GM18873 (cell line): ENCODE data around the gene TACR2.

Experiments used
- ATAC-seq: cut with Tn5 transposase; IDR thresholded peaks from one replicate; pipeline ENCODE4 v1.9.1; 2021; ENCODE audit warnings: mild to moderate bottlenecking, moderate library complexity, moderate number of reproducible peaks; ENCODE audit not compliant: unreplicated experiment, low FRiP score

The TACR2 gene

GRCh38 chr10:69421611-69422308, 5.0 kb upstream of the TACR2 start:
- no peak for ATAC-seq

- no peak for ATAC-seq
Measured at GRCh38 chr10:69419744-69420126, 3.0 kb upstream of the TACR2 start.

GRCh38 chr10:69419096-69419743, 2.5 kb upstream of the TACR2 start:
- no peak for ATAC-seq

- no peak for ATAC-seq
Measured at GRCh38 chr10:69418052-69418752, 1.5 kb upstream of the TACR2 start.

GRCh38 chr10:69417542-69417941, 824 bp upstream of the TACR2 start:
- no peak for ATAC-seq

- ATAC-seq, result no peak
Measured at GRCh38 chr10:69415951-69416350, 767 bp downstream of the TACR2 start.

GRCh38 chr10:69415049-69415448, 1.7 kb downstream of the TACR2 start:
- ATAC-seq, result no peak

- ATAC-seq, result no peak
Measured at GRCh38 chr10:69414036-69415018, 2.4 kb downstream of the TACR2 start.

GRCh38 chr10:69413221-69413865, 3.4 kb downstream of the TACR2 start:
- ATAC-seq, result no peak

- ATAC-seq, result no peak
Measured at GRCh38 chr10:69412232-69412790, 4.4 kb downstream of the TACR2 start.

GRCh38 chr10:69411476-69411875, 5.2 kb downstream of the TACR2 start:
- no peak for ATAC-seq

- ATAC-seq, result no peak
Measured at GRCh38 chr10:69410487-69410886, 6.2 kb downstream of the TACR2 start.

- no peak for ATAC-seq
Measured at GRCh38 chr10:69409968-69410367, 6.8 kb downstream of the TACR2 start.

GRCh38 chr10:69409176-69409495, 7.6 kb downstream of the TACR2 start:
- no peak for ATAC-seq

- peak; percentile 77 for ATAC-seq
Measured at GRCh38 chr10:69408318-69409175, 8.2 kb downstream of the TACR2 start.

GRCh38 chr10:69407621-69408301, 9.0 kb downstream of the TACR2 start:
- ATAC-seq, result no peak

GRCh38 chr10:69406816-69407580, 9.7 kb downstream of the TACR2 start:
- no peak for ATAC-seq
